Pancreas (tissue), 10 donors: ENCODE data around the gene ANKRD9. TPM values are rescaled to one million over a fixed set of nuclear protein-coding genes. Genes with fewer than 3 reads are reported as not detected.

Experiments
- ATAC-seq, 4 donors: fragments of 200-7000 bp; cut with Tn5 transposase; one replicate each; pipeline versions ENCODE4 v1.8.0 to v1.9.1; 2020; ENCODE audit warnings: mild to moderate bottlenecking in 4 of 4, moderate library complexity in 4 of 4
- DNase-seq, 6 donors: peaks; one replicate each; pipeline ENCODE4 v3.0.0-alpha.2; 2020
- FAIRE-seq: peaks from 2 replicates; lab custom pipeline; 2012; peaks lifted over from hg19 to GRCh38; lab: Jason Lieb, UNC
- H3K27ac ChIP-seq, 4 donors: fragments of 200-600 bp; sonication (generic); 1 replicate in 3 of 4; 2 replicates in 1 of 4; pipeline versions ENCODE4 v1.5.0 to v1.8.0; 2020
- H3K27me3 ChIP-seq, 4 donors: fragments of 200-600 bp; one replicate each; pipeline ENCODE4 v1.8.0; 2021
- H3K36me3 ChIP-seq, 3 donors: fragments of 200-600 bp; sonication (generic) in 1 of 3; one replicate each; pipeline versions ENCODE4 v1.5.0 to v1.8.0; 2020 to 2021
- H3K4me1 ChIP-seq, 3 donors: fragments of 200-600 bp; one replicate each; pipeline ENCODE4 v1.8.0; 2021
- H3K4me3 ChIP-seq, 4 donors: fragments of 200-600 bp; sonication (generic) in 2 of 4; one replicate each; pipeline versions ENCODE4 v1.5.0 to v1.8.0; 2020 to 2021
- H3K9me3 ChIP-seq, 4 donors: fragments of 200-600 bp; one replicate each; pipeline ENCODE4 v1.8.0; 2021
- WGBS, 2 donors: extraction: QIAGEN DNeasy Blood & Tissue Kit; methylation state at CpG; one replicate each; pipeline ENCODE4 v1.1.7; 2013; 5-methylcytosine and 5-hydroxymethylcytosine counted together
- intact Hi-C, 3 donors: fragments of 100-400 bp; cut with DNase I; formaldehyde crosslinking; loops; one replicate each; pipeline versions ENCODE4 v1.11.1 to v1.14.2; 2022
- polyA plus RNA-seq, 2 donors: library from polyadenylated mRNA; stranded (reverse); fragments of 200-250 nt; gene quantifications; one replicate each; pipeline ENCODE4 v1.2.3, GENCODE V29; 2013
- total RNA-seq, 6 donors: library from RNA; stranded (reverse); fragmentation: NEBNext Ultra II Directional in 4 of 6; extraction: Animal tissue kit (Norgen Biotek cat#: 25700) in 4 of 6; gene quantifications; one replicate each; pipeline versions ENCODE4 v1.2.1 to v1.2.4, GENCODE V29; 2021 to 2023
- TF ChIP-seq, protein P1 (sequence below), 4 donors: fragments of 200-600 bp; sonication (generic) in 3 of 4; IDR thresholded peaks; one replicate each; pipeline versions ENCODE4 v1.5.0 to v1.8.0; 2021; ENCODE audit warnings: antibody characterized with exemption in 4 of 4
- donor health status: healthy with polysubstance abuse.
- donor health status: DM: no; HTN: no; CAD: no; lungs with moderate emphysema.
- donor health status: DM: no; HTN: no; CAD: no.
- donor health status: control.
- donor health status: control.
- donor health status: Bipolar disorder and iron deficiency.
- donor health status: DM: yes; HTN: yes; CAD: no.
- donor health status: DM: no; HTN: no; CAD: no.
- donor health status: DM: no; HTN: no; CAD: no.
- donor health status: DM: yes; HTN: yes; CAD: no.

ANKRD9 gene
- total and polyA plus RNA-seq, 8 donors: 5.4 to 14.4 (median 8.5) TPM

DNA sequence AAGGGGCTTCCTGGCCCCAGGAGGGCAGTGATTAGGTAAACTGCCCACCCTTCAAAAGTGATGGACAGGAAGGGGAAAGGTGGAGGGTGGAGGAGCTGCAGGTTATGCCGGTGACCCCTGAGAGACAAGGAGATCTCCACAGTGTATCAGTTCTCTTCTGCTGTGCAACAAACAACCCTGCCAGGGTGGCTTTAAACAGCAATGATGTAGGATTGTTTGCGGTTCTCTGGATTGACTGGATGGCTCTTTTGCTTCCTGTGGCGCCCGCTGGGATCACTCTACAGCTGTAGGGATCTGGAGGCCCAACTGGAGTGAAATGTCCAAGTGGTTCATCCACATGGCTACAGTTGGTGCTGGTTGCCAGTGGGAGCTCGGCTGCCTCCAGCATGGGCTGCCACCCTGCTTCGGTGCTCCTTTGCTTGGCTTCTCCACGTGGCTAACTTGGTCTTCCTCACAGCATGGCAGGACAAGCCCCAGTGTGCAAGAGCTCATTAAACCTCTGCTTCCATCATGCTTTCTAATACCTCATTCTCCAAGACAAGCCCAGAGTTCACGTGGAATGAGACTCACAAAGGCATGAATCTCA is 8.6 kb upstream of the ANKRD9 start:
- Histone ChIP-seq H3K27ac (no peak overlapping the region), H3K27me3 (no peaks in the 10 kb centered on the region), H3K4me1 (no peaks in the 10 kb centered on the region), H3K4me3 (no peak overlapping the region), H3K36me3 (no peaks in the 10 kb centered on the region), H3K9me3 (no peaks in the 10 kb centered on the region)
- TF ChIP-seq, protein P1, sequence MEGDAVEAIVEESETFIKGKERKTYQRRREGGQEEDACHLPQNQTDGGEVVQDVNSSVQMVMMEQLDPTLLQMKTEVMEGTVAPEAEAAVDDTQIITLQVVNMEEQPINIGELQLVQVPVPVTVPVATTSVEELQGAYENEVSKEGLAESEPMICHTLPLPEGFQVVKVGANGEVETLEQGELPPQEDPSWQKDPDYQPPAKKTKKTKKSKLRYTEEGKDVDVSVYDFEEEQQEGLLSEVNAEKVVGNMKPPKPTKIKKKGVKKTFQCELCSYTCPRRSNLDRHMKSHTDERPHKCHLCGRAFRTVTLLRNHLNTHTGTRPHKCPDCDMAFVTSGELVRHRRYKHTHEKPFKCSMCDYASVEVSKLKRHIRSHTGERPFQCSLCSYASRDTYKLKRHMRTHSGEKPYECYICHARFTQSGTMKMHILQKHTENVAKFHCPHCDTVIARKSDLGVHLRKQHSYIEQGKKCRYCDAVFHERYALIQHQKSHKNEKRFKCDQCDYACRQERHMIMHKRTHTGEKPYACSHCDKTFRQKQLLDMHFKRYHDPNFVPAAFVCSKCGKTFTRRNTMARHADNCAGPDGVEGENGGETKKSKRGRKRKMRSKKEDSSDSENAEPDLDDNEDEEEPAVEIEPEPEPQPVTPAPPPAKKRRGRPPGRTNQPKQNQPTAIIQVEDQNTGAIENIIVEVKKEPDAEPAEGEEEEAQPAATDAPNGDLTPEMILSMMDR (IDR thresholded peaks at IDR 0.05): no peak
- intact Hi-C loops: no loop called here
- ATAC-seq (no peak), DNase-seq (no peak), FAIRE-seq (no peak)
- 88 to 93% methylated on average over 8 of the region's 8 CpGs for WGBS, 2 donors

DNA sequence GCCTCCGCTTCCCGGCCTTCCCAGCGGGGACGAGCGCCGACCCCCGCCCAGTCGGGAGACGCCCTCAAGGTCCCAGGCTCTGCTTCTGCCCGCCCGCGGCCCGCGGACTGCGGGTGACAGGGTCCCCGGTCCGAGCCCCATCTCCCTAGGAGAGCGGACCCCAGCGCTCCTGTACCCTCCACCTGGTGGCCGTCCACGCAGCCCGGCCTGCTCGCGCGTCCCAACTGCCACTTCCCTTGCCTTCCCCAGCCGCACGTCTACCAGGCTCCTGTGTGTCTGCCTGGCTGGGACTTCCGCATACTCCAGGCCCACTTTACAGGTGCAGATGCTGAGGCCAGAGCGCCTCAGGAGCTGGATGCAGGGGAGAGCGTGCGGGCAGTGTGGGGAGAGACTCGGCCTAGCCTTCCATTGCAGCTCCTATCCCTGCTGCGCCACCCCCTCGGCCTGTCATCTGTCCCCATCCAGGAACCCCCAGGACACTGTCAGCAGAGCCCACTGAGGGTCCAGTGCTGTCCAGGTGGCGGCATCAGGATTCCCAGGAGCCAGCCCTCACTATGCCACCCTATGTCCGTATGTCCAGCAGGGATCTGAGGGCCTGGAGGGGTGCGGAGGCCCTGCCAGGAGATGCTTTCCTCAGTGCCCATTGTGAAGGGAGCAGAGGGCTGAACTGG is 8.0 kb upstream of the ANKRD9 start:
- Histone ChIP-seq H3K4me3 (peak overlapping the region; percentile 61 to 88 (median 82)), H3K27me3 (no peaks in the 10 kb centered on the region), H3K27ac (peak overlapping the region in 1 of 4 donors; percentile 28), H3K9me3 (no peaks in the 10 kb centered on the region), H3K36me3 (no peaks in the 10 kb centered on the region), H3K4me1 (no peaks in the 10 kb centered on the region)
- TF ChIP-seq, protein P1 (IDR thresholded peaks at IDR 0.05): no peak
- DNase-seq: peak in 2 of 6 donors; percentile 67 to 80
- 27 to 44% methylated on average over 24 to 37 of the region's 37 CpGs for WGBS, 2 donors
- FAIRE-seq: no peak
- ATAC-seq: peak; percentile 10 to 34 (median 20)
- intact Hi-C loops: no loop called here

DNA sequence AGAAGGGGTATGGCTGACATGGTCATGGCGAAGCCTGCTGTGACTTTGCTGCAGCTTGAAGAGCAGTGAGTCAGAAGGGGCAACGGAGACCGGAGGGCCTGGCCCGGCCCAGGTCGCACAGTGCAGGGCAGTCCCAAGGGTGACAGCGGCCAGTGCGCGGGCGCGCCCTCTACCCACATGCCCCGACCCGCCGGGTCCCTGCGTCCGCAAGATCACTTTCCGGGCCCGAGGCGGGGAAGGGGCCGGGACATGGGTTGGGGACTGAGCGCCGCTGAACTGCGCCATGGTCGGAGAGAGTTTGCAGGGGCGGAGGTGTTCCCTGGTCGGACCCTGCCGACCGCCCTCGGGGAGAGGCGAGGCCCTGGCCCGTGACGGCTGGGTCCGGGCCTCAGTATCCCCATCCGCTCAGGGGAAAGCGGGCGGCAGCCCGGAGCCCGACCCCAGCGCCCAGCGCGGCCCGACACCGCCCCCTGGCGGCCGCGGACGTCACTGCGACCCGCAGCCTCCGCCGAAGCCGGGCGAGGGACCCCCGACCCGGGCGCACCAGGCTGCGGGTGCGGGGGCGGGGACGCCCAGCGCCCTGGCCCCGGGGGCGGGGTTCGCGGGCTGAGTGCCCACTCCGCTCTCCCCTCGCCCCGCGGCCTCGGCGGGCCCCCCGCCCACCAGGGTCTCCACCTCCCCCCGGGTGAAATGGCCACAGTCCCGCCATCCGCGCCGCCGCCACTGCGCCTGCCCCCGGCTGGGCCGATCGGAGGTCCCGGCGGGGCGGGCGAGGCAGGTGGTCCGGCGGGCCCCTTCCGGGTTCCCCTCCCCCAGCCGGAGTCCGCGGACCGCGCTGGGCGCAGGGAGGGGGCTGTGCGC is 7.2 kb upstream of the ANKRD9 start:
- Histone ChIP-seq H3K36me3 (no peaks in the 10 kb centered on the region), H3K4me3 (peak overlapping the region; percentile 61 to 88 (median 82)), H3K27ac (peak overlapping the region in 1 of 4 donors; percentile 28), H3K4me1 (no peaks in the 10 kb centered on the region), H3K9me3 (no peaks in the 10 kb centered on the region), H3K27me3 (no peaks in the 10 kb centered on the region)
- 1% methylated on average over 49 to 95 of the region's 95 CpGs for WGBS, 2 donors
- intact Hi-C loops: no loop called here
- ATAC-seq (peak; percentile 88 to 94 (median 92)), FAIRE-seq (no peak), DNase-seq (peak; percentile 41 to 91 (median 70))
- TF ChIP-seq, protein P1 (IDR thresholded peaks at IDR 0.05): peak; percentile 84 to 90 (median 88)

DNA sequence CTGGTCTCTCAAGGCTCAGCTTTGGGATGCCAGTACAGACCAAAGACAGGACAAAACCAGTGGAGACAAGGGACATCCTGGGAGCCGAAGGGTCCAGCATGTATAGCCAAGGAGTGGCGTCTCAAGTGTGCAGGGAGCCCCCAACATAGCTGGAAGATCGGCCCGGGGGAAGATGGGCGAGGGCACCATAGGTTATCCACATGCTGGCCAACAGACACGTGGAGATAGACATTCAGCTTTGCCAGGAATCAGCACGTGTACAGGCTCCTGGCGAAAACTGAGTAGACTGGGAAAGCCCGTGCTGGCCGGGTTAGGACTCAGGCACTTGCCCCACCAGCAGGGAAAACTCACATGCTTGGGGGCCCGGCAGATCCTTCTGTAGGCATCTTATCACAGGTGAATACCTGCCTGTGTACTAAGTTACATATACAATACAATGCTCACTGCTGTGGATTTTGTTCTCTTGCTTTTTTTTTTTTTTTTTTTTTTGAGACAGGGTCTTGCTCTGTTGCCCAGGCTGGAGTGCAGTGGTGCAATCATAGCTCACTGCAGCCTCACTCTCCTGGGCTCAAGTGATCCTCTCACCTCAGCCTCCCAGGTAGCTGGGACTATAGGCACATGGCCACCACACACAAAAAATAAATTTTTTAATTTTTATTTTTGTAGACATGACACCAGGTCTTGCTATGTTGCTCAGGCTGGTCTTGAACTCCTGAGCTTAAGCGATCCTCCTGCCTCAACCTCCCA is 5.6 kb upstream of the ANKRD9 start:
- WGBS, 2 donors: 82% methylated on average over 12 of the region's 12 CpGs
- DNase-seq (no peak), ATAC-seq (no peak), FAIRE-seq (no peak)
- Histone ChIP-seq H3K4me1 (no peaks in the 10 kb centered on the region), H3K4me3 (no peak overlapping the region), H3K27ac (no peak overlapping the region), H3K27me3 (no peaks in the 10 kb centered on the region), H3K9me3 (no peaks in the 10 kb centered on the region), H3K36me3 (no peaks in the 10 kb centered on the region)
- TF ChIP-seq, protein P1 (IDR thresholded peaks at IDR 0.05): no peak
- intact Hi-C loops: loop anchor here in 2 of 3 donors (5.0 kb wide), 2 partner anchors 68 to 78 kb away; no protein-coding TSS in a partner anchor
